IMR-90 (cell line): ENCODE data around the gene SNED1.

Experiments used
- CTCF ChIP-seq: conservative IDR thresholded peaks from 2 replicates; pipeline ENCODE4 v1.5.1; 2012; ENCODE audit warnings: mild to moderate bottlenecking, low read depth, low read length, improper control_type of control experiment
- SMC3 ChIP-seq: fragments of 150-350 bp; IDR thresholded peaks from 2 replicates; pipeline ENCODE4 v1.6.1; 2016; ENCODE audit warnings: low read depth, mild to moderate bottlenecking, antibody characterized with exemption, low read length, moderate library complexity
- TF ChIP-seq, protein P1 (sequence below): fragments of 150-350 bp; IDR thresholded peaks from 2 replicates; pipeline ENCODE4 v1.6.1; 2016; ENCODE audit warnings: low read depth, mild to moderate bottlenecking, low read length, moderate library complexity, borderline replicate concordance
- TF ChIP-seq, protein P2 (sequence below): fragments of 150-350 bp; IDR thresholded peaks from 2 replicates; pipeline ENCODE4 v1.6.1; 2017; ENCODE audit warnings: mild to moderate bottlenecking, antibody characterized with exemption, low read length, low read depth

GRCh38 chr2:241009601-241010530 is 11.4 kb downstream of the SNED1 start:
- TF ChIP-seq, protein P1, sequence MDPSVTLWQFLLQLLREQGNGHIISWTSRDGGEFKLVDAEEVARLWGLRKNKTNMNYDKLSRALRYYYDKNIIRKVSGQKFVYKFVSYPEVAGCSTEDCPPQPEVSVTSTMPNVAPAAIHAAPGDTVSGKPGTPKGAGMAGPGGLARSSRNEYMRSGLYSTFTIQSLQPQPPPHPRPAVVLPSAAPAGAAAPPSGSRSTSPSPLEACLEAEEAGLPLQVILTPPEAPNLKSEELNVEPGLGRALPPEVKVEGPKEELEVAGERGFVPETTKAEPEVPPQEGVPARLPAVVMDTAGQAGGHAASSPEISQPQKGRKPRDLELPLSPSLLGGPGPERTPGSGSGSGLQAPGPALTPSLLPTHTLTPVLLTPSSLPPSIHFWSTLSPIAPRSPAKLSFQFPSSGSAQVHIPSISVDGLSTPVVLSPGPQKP = no peak
- TF ChIP-seq CTCF (no peak), SMC3 (no peak)
- TF ChIP-seq, protein P2, sequence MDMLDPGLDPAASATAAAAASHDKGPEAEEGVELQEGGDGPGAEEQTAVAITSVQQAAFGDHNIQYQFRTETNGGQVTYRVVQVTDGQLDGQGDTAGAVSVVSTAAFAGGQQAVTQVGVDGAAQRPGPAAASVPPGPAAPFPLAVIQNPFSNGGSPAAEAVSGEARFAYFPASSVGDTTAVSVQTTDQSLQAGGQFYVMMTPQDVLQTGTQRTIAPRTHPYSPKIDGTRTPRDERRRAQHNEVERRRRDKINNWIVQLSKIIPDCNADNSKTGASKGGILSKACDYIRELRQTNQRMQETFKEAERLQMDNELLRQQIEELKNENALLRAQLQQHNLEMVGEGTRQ = no peak
